HepG2 (cell line): ENCODE measurements around the gene ADAM8. TPM values are rescaled to one million over a fixed set of nuclear protein-coding genes. Genes with fewer than 3 reads are reported as not detected.

ENCODE experiments used
- GZF1 ChIP-seq: sonication (generic); formaldehyde crosslinking; IDR thresholded peaks from 2 replicates; pipeline ENCODE4 v1.5.1; 2020; ENCODE audit warnings: mild to moderate bottlenecking, missing genetic modification reagents
- MLLT10 ChIP-seq: sonication (generic); formaldehyde crosslinking; IDR thresholded peaks from 2 replicates; pipeline ENCODE4 v1.4.0; 2020; ENCODE audit warnings: missing genetic modification reagents
- SP4 ChIP-seq: sonication (generic); formaldehyde crosslinking; IDR thresholded peaks from 2 replicates; pipeline ENCODE4 v1.8.1; 2023; ENCODE audit warnings: mild to moderate bottlenecking, missing genetic modification reagents
- STAT6 ChIP-seq: sonication (generic); formaldehyde crosslinking; IDR thresholded peaks from 2 replicates; pipeline ENCODE4 v1.4.0; 2020; ENCODE audit warnings: missing genetic modification reagents, mild to moderate bottlenecking, borderline replicate concordance
- TBL1XR1 ChIP-seq: fragments of 150-350 bp; IDR thresholded peaks from 2 replicates; pipeline ENCODE4 v1.6.1; 2014; ENCODE audit warnings: borderline replicate concordance, low read length; ENCODE audit not compliant: partially characterized antibody
- TEF ChIP-seq: sonication (generic); formaldehyde crosslinking; IDR thresholded peaks from 2 replicates; pipeline ENCODE4 v1.5.0; 2020; ENCODE audit warnings: missing genetic modification reagents
- ZBTB8A ChIP-seq: sonication (generic); formaldehyde crosslinking; IDR thresholded peaks from 2 replicates; pipeline ENCODE4 v1.4.0; 2020; ENCODE audit warnings: mild to moderate bottlenecking, low read depth, missing genetic modification reagents, borderline replicate concordance
- ZFP91 ChIP-seq: sonication (generic); formaldehyde crosslinking; IDR thresholded peaks from 2 replicates; pipeline ENCODE4 v1.9.0; 2022; ENCODE audit warnings: missing genetic modification reagents, mild to moderate bottlenecking, borderline replicate concordance
- ZHX1 ChIP-seq: sonication (generic); formaldehyde crosslinking; IDR thresholded peaks from 2 replicates; pipeline ENCODE4 v1.8.1; 2022; ENCODE audit warnings: low read depth, mild to moderate bottlenecking, missing genetic modification reagents
- ZNF280B ChIP-seq: sonication (generic); formaldehyde crosslinking; IDR thresholded peaks from 2 replicates; pipeline ENCODE4 v1.5.0; 2020; ENCODE audit warnings: missing genetic modification reagents, mild to moderate bottlenecking, borderline replicate concordance
- ZNF382 ChIP-seq: sonication (generic); formaldehyde crosslinking; IDR thresholded peaks from 2 replicates; pipeline ENCODE4 v1.5.0; 2020; ENCODE audit warnings: missing genetic modification reagents, mild to moderate bottlenecking, borderline replicate concordance
- ZNF687 ChIP-seq: sonication (generic); formaldehyde crosslinking; IDR thresholded peaks from 2 replicates; pipeline ENCODE4 v1.5.1; 2020; ENCODE audit warnings: mild to moderate bottlenecking, missing genetic modification reagents, moderate library complexity
- ZNF724P ChIP-seq: sonication (generic); formaldehyde crosslinking; IDR thresholded peaks from 2 replicates; pipeline ENCODE4 v1.8.0; 2022; ENCODE audit warnings: missing genetic modification reagents, borderline replicate concordance
- polyA plus RNA-seq, 8 experiments: library from polyadenylated mRNA; depleted of rRNA in 3 of 8; stranded (reverse) in 7 of 8; unstranded in 1 of 8; fragments of >200 nt; fragmentation: Illumina TruSeq in 4 of 8; extraction: Trizol in 4 of 8; gene quantifications; 2 replicates each; pipeline versions ENCODE4 v1.2.1 to v1.2.3, GENCODE V29; 2011 to 2016; ENCODE audit warnings: low read depth in 4 of 8, missing spikeins in 1 of 8, mixed read lengths in 1 of 8; ENCODE audit not compliant: insufficient read depth in 1 of 8
- total RNA-seq, 5 experiments: library from RNA; depleted of rRNA; stranded (reverse); fragments of >200 nt; fragmentation: Illumina TruSeq; extraction: Trizol; gene quantifications; 2 replicates each; pipeline ENCODE4 v1.2.3, GENCODE V29; 2016; ENCODE audit warnings: low read depth in 1 of 5

Gene ADAM8
- total and polyA plus RNA-seq, 2 of the 13 experiments (the other 11 are each of a cell fraction or from before 2014, with no cell fraction given), result 0.24 to 0.93 TPM

GRCh38 chr10:133309100-133309719 lies 32.5 kb upstream of the ADAM8 start (continued):
- 0 out of 2 replicates have a peak, but pooled peaks have one; percentile 39 for TF ChIP-seq ZNF280B (CRISPR knock-in tag)
- 0 out of 2 replicates have a peak, but pooled peaks have one; percentile 57 for TF ChIP-seq SP4 (CRISPR knock-in tag)
- TF ChIP-seq ZNF382 (CRISPR knock-in tag), result no peak
- TF ChIP-seq GZF1, result no peak
- TF ChIP-seq ZNF724P, result 0 out of 2 replicates have a peak, but pooled peaks have one; percentile 12
- no peak for TF ChIP-seq TEF
- TF ChIP-seq MLLT10 (CRISPR knock-in tag), result no peak
- no peak for TF ChIP-seq STAT6 (CRISPR knock-in tag)
- TF ChIP-seq ZFP91 (CRISPR knock-in tag), result 0 out of 2 replicates have a peak, but pooled peaks have one; percentile 20
- no peak for TF ChIP-seq ZBTB8A (CRISPR knock-in tag)
- TF ChIP-seq ZHX1 (CRISPR knock-in tag), result 0 out of 2 replicates have a peak, but pooled peaks have one; percentile 62
- no peak for TF ChIP-seq TBL1XR1
- TF ChIP-seq ZNF687 (CRISPR knock-in tag), result 0 out of 2 replicates have a peak, but pooled peaks have one; percentile 40
- TF ChIP-seq, all 625 proteins: peak for 19
